A549 (cell line): ENCODE results near the gene AGR2. TPM values are rescaled to one million over a fixed set of nuclear protein-coding genes. Genes with fewer than 3 reads are reported as not detected.

ENCODE experiments used
- ATAC-seq, 2 experiments: fragments of 200-7000 bp in 1 of 2; fragments of >200 bp in 1 of 2; cut with Nextera tagmentation in 1 of 2; cut with Tn5 transposase in 1 of 2; 3 replicates each; pipeline versions ENCODE4 v1.8.0 to v1.9.1; 2018 to 2020; ENCODE audit warnings: mild to moderate bottlenecking in 1 of 2, moderate library complexity in 1 of 2
- CTCF ChIA-PET: fragments of 300-600 bp; sonication (Branson Sonifier 250); formaldehyde crosslinking; extraction: SDS; loops from one replicate; lab custom pipeline; 2021; ENCODE audit warnings: antibody characterized with exemption, inconsistent platforms; lab: Yijun Ruan, JAX
- POLR2A ChIA-PET: fragments of 350-600 bp; formaldehyde crosslinking; extraction: SDS; loops from one replicate; lab custom pipeline; 2021; ENCODE audit warnings: antibody characterized with exemption, inconsistent platforms; lab: Yijun Ruan, JAX
- DNase-seq, 2 experiments: peaks; one replicate each; pipeline versions ENCODE4 v3.0.0 to v3.0.0-alpha.2; 2011 to 2016; ENCODE audit warnings: low read depth in 1 of 2, low spot score in 1 of 2
- FAIRE-seq: peaks from 2 replicates; lab custom pipeline; 2011; peaks lifted over from hg19 to GRCh38; lab: Jason Lieb, UNC
- H3K27ac ChIP-seq, 2 experiments: fragments of >200 bp; sonication (Bioruptor Twin); formaldehyde crosslinking; 3 replicates each; pipeline ENCODE4 v1.5.1; 2016 to 2017
- H3K4me1 ChIP-seq: fragments of >200 bp; sonication (Bioruptor Twin); formaldehyde crosslinking; 3 replicates; pipeline ENCODE4 v1.6.1; 2016
- H3K4me2 ChIP-seq: fragments of >200 bp; sonication (Bioruptor Twin); formaldehyde crosslinking; 3 replicates; pipeline ENCODE4 v1.6.1; 2016
- H3K4me3 ChIP-seq: fragments of >200 bp; sonication (Bioruptor Twin); formaldehyde crosslinking; 3 replicates; pipeline ENCODE4 v1.5.1; 2016
- H3K9me3 ChIP-seq: fragments of >200 bp; sonication (Bioruptor Twin); formaldehyde crosslinking; 3 replicates; pipeline ENCODE4 v1.6.1; 2016
- ATOH8 ChIP-seq: fragments of 250-450 bp; sonication (Bioruptor Pico); IDR thresholded peaks from 2 replicates; pipeline ENCODE4 v1.5.0; 2020; ENCODE audit warnings: low read depth, mild to moderate bottlenecking, moderate library complexity
- CBX8 ChIP-seq: fragments of 200-600 bp; sonication (generic); IDR thresholded peaks from 2 replicates; pipeline ENCODE4 v1.6.1; 2016
- CHD4 ChIP-seq: fragments of 200-600 bp; sonication (generic); IDR thresholded peaks from 2 replicates; pipeline ENCODE4 v1.6.1; 2016; ENCODE audit warnings: antibody characterized with exemption, mild to moderate bottlenecking, borderline replicate concordance
- CTCF ChIP-seq: fragments of >200 bp; sonication (Bioruptor Twin); formaldehyde crosslinking; IDR thresholded peaks from 3 replicates; pipeline ENCODE4 v1.5.1; 2016
- E2F6 ChIP-seq: IDR thresholded peaks from 2 replicates; pipeline ENCODE4 v1.6.1; 2012; ENCODE audit warnings: low read depth, borderline replicate concordance
- EHF ChIP-seq: fragments of 250-450 bp; sonication (Bioruptor Pico); IDR thresholded peaks from 2 replicates; pipeline ENCODE4 v1.5.0; 2020; ENCODE audit warnings: mild to moderate bottlenecking
- HDAC2 ChIP-seq: fragments of 200-600 bp; sonication (generic); IDR thresholded peaks from 2 replicates; pipeline ENCODE4 v1.6.1; 2016
- HES2 ChIP-seq: fragments of >200 bp; sonication (Bioruptor Twin); formaldehyde crosslinking; IDR thresholded peaks from 2 replicates; pipeline ENCODE4 v1.6.1; 2016
- JUN ChIP-seq, 2 experiments: fragments of >200 bp; sonication (Bioruptor Twin); formaldehyde crosslinking; IDR thresholded peaks; 2 replicates in 1 of 2; 3 replicates in 1 of 2; pipeline ENCODE4 v1.6.1; 2016 to 2017
- JUNB ChIP-seq: fragments of >200 bp; sonication (Bioruptor Twin); formaldehyde crosslinking; IDR thresholded peaks from 2 replicates; pipeline ENCODE4 v1.6.1; 2016
- MAX ChIP-seq: IDR thresholded peaks from 2 replicates; pipeline ENCODE4 v1.6.1; 2012
- MYC ChIP-seq: IDR thresholded peaks from 2 replicates; pipeline ENCODE4 v1.6.1; 2012; ENCODE audit warnings: mild to moderate bottlenecking, inconsistent platforms, low read length, improper control_type of control experiment, borderline replicate concordance
- PHF8 ChIP-seq: fragments of 200-600 bp; sonication (generic); IDR thresholded peaks from 2 replicates; pipeline ENCODE4 v1.6.1; 2016; ENCODE audit warnings: low read depth, mild to moderate bottlenecking, antibody characterized with exemption, moderate library complexity, borderline replicate concordance
- POLR2AphosphoS2 ChIP-seq: conservative IDR thresholded peaks from 2 replicates; pipeline ENCODE4 v1.6.1; 2012; ENCODE audit warnings: low read length, improper control_type of control experiment, inconsistent platforms
- RAD21 ChIP-seq, 2 experiments: fragments of >200 bp in 1 of 2; sonication (Bioruptor Twin) in 1 of 2; formaldehyde crosslinking in 1 of 2; IDR thresholded peaks in 1 of 2; conservative IDR thresholded peaks in 1 of 2; 2 replicates in 1 of 2; 3 replicates in 1 of 2; pipeline ENCODE4 v1.6.1; 2012 to 2018; ENCODE audit warnings: inconsistent platforms in 1 of 2
- RARB ChIP-seq: fragments of 250-450 bp; sonication (Bioruptor Pico); IDR thresholded peaks from 2 replicates; pipeline ENCODE4 v1.8.0; 2021; ENCODE audit warnings: mild to moderate bottlenecking, moderate library complexity
- RNF2 ChIP-seq: fragments of 200-600 bp; sonication (generic); IDR thresholded peaks from 2 replicates; pipeline ENCODE4 v1.6.1; 2016; ENCODE audit warnings: low read depth, mild to moderate bottlenecking, antibody characterized with exemption, moderate library complexity, borderline replicate concordance
- TFCP2L1 ChIP-seq: fragments of 250-450 bp; sonication (Bioruptor Pico); IDR thresholded peaks from 2 replicates; pipeline ENCODE4 v1.5.0; 2021; ENCODE audit warnings: mild to moderate bottlenecking
- ZNF302 ChIP-seq: fragments of 250-450 bp; sonication (Bioruptor Pico); IDR thresholded peaks from 2 replicates; pipeline ENCODE4 v1.9.0; 2021; ENCODE audit warnings: inconsistent platforms, mild to moderate bottlenecking, moderate library complexity
- WGBS: methylation state at CpG from one replicate; pipeline ENCODE4 v1.1.6; 2017; ENCODE audit errors: missing lambda C conversion rate; 5-methylcytosine and 5-hydroxymethylcytosine counted together
- polyA plus RNA-seq, 4 experiments: library from polyadenylated mRNA; depleted of rRNA in 3 of 4; stranded (reverse); fragments of >200 nt; fragmentation: RNase III in 1 of 4; extraction: RNeasy Plus Mini Kit Qiagen cat#74134 plus additional on column Dnase treatment in 1 of 4; gene quantifications; 2 replicates in 3 of 4; 3 replicates in 1 of 4; pipeline ENCODE4 v1.2.3, GENCODE V29; 2011 to 2017

The AGR2 gene
- polyA plus RNA-seq, 2 of the 4 experiments (the other 2 are of a cell fraction) = 60.7 to 479 TPM

GRCh38 chr7:16780596-16780995 is 24.2 kb downstream of the AGR2 start:
- no peak overlapping the region for H3K4me2 ChIP-seq

GRCh38 chr7:16779051-16779450 is 25.7 kb downstream of the AGR2 start:
- ATAC-seq (no peak), FAIRE-seq (no peak), DNase-seq (no peak)
- Histone ChIP-seq H3K4me2 (no peak overlapping the region), H3K4me1 (no peaks in the 10 kb centered on the region), H3K4me3 (no peak overlapping the region), H3K9me3 (no peaks in the 10 kb centered on the region), H3K27ac (no peak overlapping the region)
- 92% methylated on average over 1 of the region's 1 CpG for WGBS
- POLR2A ChIA-PET = no interaction called here
- TF ChIP-seq POLR2AphosphoS2 (no peak), CTCF (no peak), EHF (CRISPR knock-in tag) (no peak), TFCP2L1 (no peak), CBX8 (no peak), RNF2 (no peak), MAX (no peak), JUN (IDR thresholded peaks at IDR 0.05) (no peak), RARB (CRISPR knock-in tag) (no peak), JUNB (no peak), CHD4 (no peak)
- CTCF ChIA-PET = no interaction called here

More at GRCh38 chr7:16780596-16780995, 24.2 kb downstream of the AGR2 start:
- CTCF ChIA-PET = no interaction called here
- H3K27ac ChIP-seq = no peak overlapping the region
- WGBS = 72% methylated on average over 1 of the region's 1 CpG
- DNase-seq = no peak
- POLR2A ChIA-PET = no interaction called here
- ATAC-seq = no peak
- no peak for TF ChIP-seq RAD21 (conservative IDR thresholded peaks at IDR 0.05 in 1 of 2, IDR thresholded peaks at IDR 0.05 in 1 of 2)
- no peak for TF ChIP-seq HES2
- no peaks in the 10 kb centered on the region for H3K9me3 ChIP-seq
- H3K4me1 ChIP-seq = no peaks in the 10 kb centered on the region
- H3K4me3 ChIP-seq = no peak overlapping the region
- no peak for FAIRE-seq

- 96% methylated on average over 3 of the region's 3 CpGs for WGBS
- Histone ChIP-seq H3K4me1 (no peaks in the 10 kb centered on the region), H3K4me2 (no peak overlapping the region)
- ATAC-seq = no peak
- ChIA-PET CTCF (no interaction called here), POLR2A (no interaction called here)
- TF ChIP-seq E2F6 (no peak), PHF8 (no peak), ATOH8 (CRISPR knock-in tag) (no peak), HDAC2 (no peak), ZNF302 (CRISPR knock-in tag) (no peak), MYC (no peak), JUNB (no peak)
- TF ChIP-seq, all 56 proteins: peak for 0
- FAIRE-seq (peak; percentile 23), DNase-seq (no peak)
- no peak overlapping the region for H3K27ac ChIP-seq
- H3K4me3 ChIP-seq = no peak overlapping the region
- H3K9me3 ChIP-seq = no peaks in the 10 kb centered on the region
These were observed 26.3 kb downstream of the AGR2 start for GRCh38 chr7:16778476-16778875.
